Coronary artery (tissue), 2 donors: Measurements from ENCODE around the gene AGPAT3.

Experiments used
- DNase-seq: peaks from one replicate; pipeline ENCODE4 v3.0.0-alpha.2; 2017; ENCODE audit warnings: low spot score
- H3K27ac ChIP-seq, 2 donors: fragments of 200-600 bp; sonication (generic); one replicate each; pipeline ENCODE4 v1.5.1; 2016 to 2019
- H3K4me3 ChIP-seq: fragments of 200-600 bp; sonication (generic); 2 replicates; pipeline ENCODE4 v1.5.1; 2016; ENCODE audit warnings: mild to moderate bottlenecking, moderate library complexity
- TF ChIP-seq, protein P1 (sequence below): fragments of 200-600 bp; sonication (generic); IDR thresholded peaks from one replicate; pipeline ENCODE4 v1.5.1; 2019; ENCODE audit warnings: antibody characterized with exemption

Gene AGPAT3

DNA sequence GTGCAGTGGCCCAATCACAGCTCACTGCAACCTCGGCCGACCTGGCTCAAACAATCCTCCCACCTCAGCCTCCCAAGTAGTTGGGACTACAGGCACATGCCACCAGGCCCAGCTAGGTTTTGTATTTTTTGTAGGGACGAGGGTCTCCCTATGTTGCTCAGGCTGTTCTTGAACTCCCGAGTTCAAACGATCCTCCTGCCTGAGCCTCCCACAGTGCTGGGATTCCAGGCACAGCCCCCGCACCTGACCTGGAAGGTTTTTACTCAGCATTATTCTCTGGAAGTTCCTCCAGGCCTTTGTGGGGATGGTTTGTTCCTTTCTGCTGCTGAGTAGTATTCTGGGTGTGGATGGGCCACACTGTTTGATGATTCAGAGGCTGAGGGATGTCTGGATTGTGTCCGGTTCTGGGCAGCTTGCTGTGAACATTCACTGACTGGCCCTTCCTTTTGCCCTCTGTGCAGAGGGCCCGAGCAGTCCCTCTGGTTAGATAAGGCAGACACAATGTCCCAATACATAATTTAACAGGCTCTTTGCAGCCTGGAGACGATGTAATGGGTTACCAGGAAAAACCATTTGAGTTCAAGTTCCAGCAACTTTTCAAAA, 141.1 kb downstream of the AGPAT3 start:
- DNase-seq, result peak; percentile 83
- TF ChIP-seq, protein P1, sequence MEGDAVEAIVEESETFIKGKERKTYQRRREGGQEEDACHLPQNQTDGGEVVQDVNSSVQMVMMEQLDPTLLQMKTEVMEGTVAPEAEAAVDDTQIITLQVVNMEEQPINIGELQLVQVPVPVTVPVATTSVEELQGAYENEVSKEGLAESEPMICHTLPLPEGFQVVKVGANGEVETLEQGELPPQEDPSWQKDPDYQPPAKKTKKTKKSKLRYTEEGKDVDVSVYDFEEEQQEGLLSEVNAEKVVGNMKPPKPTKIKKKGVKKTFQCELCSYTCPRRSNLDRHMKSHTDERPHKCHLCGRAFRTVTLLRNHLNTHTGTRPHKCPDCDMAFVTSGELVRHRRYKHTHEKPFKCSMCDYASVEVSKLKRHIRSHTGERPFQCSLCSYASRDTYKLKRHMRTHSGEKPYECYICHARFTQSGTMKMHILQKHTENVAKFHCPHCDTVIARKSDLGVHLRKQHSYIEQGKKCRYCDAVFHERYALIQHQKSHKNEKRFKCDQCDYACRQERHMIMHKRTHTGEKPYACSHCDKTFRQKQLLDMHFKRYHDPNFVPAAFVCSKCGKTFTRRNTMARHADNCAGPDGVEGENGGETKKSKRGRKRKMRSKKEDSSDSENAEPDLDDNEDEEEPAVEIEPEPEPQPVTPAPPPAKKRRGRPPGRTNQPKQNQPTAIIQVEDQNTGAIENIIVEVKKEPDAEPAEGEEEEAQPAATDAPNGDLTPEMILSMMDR, result no peak
- peak overlapping the region; percentile 61 to 92 for H3K27ac ChIP-seq
- H3K4me3 ChIP-seq, result no peak overlapping the region

DNA sequence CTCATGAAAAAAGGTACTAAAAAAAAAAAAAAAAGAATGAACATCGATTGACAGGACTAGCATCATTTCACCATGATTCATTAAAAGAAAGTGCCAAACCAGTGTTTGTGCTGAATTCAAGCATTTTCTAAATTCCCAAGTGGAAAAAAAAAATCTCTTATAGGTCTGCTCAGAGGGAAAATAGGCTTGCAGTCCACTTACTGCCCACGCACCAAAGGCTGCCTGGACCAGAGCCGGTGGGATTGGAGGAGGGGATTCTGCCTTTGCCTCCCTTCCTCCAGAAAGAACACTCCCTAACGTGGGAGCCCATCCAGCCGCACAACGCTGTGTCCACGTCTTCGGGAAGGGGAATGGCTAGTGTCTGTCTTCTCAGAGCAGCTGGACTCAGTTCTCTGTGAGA, 141.6 kb downstream of the AGPAT3 start:
- no peak for DNase-seq
- peak overlapping the region; percentile 61 to 85 for H3K27ac ChIP-seq
- no peak overlapping the region for H3K4me3 ChIP-seq
- TF ChIP-seq, protein P1, result no peak

DNA sequence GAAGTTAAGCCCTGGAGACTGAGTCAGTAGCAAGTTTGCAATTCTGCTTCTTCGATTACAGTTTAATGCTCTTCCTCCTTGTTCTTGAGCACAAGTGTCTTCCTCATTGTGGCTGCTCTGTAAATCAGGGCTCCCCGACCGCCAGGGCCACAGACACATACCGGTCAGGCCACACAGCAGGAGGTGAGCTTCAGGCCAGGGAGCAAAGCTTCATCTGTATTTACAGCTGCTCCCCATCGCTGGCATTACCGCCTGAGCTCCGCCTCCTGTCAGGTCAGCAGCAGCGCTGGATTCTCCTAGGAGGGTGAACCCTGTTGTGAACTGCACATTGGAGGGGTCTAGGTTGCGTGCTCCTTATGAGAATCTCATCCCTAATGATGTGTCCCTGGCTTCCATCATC, 145.4 kb downstream of the AGPAT3 start:
- no peak overlapping the region for H3K27ac ChIP-seq
- DNase-seq, result no peak
- H3K4me3 ChIP-seq, result no peak overlapping the region
- TF ChIP-seq, protein P1, result no peak

DNA sequence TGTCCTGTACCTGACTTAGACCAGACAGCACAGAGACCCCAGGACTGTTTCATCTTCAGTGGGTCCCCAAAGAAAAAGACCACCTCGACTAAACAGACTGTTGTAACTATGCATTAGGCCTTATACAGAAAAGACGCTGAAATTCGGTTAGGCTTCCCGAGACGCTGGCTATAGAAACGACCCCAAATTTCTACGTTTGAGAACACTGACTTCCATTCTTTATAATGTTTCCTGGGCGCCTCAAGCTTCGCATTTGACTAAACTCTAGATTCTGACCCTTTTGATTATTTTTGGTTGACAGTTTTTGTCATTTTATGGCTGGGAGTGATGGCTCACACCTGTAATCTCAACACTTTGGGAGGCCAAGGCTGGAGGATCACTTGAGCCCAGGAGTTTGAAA, 146.1 kb downstream of the AGPAT3 start:
- peak overlapping the region; percentile 98 for H3K4me3 ChIP-seq
- H3K27ac ChIP-seq, result peak overlapping the region; percentile 96 to 99
- TF ChIP-seq, protein P1, result no peak
- DNase-seq, result no peak

DNA sequence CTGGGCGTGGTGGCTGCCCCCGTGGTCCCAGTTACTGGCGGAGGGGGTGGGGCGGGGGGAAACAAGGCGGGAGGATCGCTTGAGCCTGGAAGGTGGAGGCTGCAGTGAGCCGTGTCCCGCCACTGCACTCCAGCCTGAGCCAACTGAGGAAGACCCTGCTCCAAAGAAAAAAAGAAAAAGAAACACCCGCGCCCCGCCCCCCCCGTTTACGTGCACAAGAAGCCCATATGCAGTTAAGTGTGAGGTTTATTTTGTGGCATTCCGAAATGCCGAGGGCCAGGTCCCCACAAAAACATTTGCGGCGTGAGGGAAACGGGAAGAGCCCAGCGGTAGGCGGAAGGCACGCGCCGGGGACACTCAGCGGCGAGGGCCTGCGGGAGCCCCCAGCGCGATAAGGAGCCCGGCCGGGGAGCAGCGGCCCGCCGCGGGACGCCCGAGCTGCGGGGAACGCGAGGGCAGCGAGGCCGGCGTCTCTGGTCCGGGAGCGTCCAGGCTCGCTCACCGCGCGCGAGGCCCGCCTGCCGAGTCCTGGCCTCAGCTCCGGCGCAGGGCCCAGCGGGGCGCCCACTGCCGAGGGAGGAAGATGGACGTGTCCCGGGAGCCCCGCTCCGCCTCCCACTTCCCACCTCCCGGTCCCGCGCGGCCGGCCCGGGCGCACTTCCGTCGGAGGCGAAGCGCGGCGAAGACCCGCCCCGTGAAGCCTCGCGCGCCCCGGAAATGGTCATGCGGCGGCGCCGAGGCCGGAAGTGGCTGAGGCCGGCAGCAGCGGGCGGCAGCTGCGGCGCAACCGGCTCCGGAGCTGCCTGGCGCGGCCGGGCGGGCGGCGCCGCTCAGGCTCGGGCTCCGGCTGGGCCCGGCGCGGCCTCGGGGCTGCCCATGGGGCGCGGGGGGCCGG, 146.8 kb downstream of the AGPAT3 start, which contains the start of gene TRAPPC10:
TSS of gene TRAPPC10 (plus strand) at position 731 of the 895 bp plus-strand sequence. CDS start 185 bp downstream, outside the sequence.
- H3K4me3 ChIP-seq, result peak within 1 kb of the TSS; percentile 98
- TF ChIP-seq, protein P1, result no peak
- DNase-seq, result peak; percentile 89
- H3K27ac ChIP-seq, result peak within 1 kb of the TSS; percentile 96 to 99

DNA sequence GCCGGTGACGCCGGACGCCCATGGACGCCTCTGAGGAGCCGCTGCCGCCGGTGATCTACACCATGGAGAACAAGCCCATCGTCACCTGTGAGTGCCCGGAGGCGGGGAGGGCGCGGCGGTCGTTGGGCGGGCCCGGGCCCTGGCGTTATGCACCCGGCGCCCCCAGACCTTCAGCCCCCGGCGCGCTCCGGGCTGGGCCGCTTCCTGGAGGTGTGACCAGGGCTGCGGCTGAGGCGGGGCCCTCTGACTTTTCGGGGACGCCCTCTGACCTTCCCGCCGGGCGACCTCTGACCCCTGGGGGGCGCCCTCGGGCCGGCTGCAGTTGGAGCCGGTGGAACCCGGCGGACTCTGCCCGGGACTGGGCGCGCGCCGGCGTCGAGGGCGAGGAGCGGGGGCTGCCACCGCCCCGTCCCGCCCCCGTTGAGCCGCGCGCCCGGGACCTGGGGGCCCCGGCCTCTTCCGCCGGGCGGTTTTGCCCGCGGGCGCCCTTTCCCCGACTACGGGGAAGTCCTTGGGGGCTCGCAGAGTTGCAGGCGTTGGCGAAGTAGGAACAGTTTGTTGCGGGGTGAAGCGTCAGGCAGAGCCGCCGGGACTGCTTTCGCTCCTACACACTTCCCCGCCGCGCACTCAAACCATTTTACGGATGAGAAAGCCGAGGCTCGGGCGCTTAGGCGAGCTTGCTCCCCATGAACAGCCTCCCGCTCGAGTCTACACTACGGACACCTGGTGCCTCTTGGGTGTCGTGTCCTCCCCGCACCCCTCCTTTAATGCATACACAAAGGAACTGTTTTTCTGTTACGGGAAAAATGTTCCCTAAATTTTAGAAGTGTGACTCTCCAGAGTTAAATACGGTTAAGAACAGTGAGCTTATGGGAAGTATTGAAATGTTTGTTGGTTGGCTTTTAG, 147.7 kb downstream of the AGPAT3 start:
- no peak for DNase-seq
- H3K4me3 ChIP-seq, result peak overlapping the region; percentile 98
- peak overlapping the region; percentile 76 to 99 for H3K27ac ChIP-seq
- TF ChIP-seq, protein P1, result no peak
